Adrenal gland (tissue), 12 donors: ENCODE results near the gene METRNL. TPM values are rescaled to one million over a fixed set of nuclear protein-coding genes. Genes with fewer than 3 reads are reported as not detected.
A peak's percentile ranks its signal among the peaks of the same experiment; 100 is the strongest.

ENCODE experiments used
- DNase-seq, 7 donors: peaks; one replicate each; pipeline ENCODE4 v3.0.0-alpha.2; 2019 to 2020
- H3K27ac ChIP-seq, 5 donors: fragments of 200-600 bp; sonication (generic) in 4 of 5; 1 replicate in 3 of 5; 2 replicates in 2 of 5; pipeline versions ENCODE4 v1.5.1 to v1.8.0; 2016 to 2020; ENCODE audit warnings: mild to moderate bottlenecking in 1 of 5
- H3K27me3 ChIP-seq: fragments of 200-600 bp; 2 replicates; pipeline ENCODE4 v1.8.0; 2021
- H3K36me3 ChIP-seq, 2 donors: fragments of 200-600 bp; replicated peaks in 1 of 2; 1 replicate in 1 of 2; 2 replicates in 1 of 2; pipeline versions ENCODE4 v1.5.1 to v1.8.0; 2018 to 2022
- H3K4me1 ChIP-seq, 2 donors: fragments of 200-600 bp; replicated peaks in 1 of 2; 1 replicate in 1 of 2; 2 replicates in 1 of 2; pipeline versions ENCODE4 v1.5.1 to v1.8.0; 2018 to 2021
- H3K4me3 ChIP-seq, 4 donors: fragments of 200-600 bp; sonication (generic) in 3 of 4; one replicate each; pipeline ENCODE4 v1.5.1; 2016 to 2018
- H3K9me3 ChIP-seq, 3 donors: fragments of 200-600 bp; sonication (generic) in 1 of 3; replicated peaks in 1 of 3; 1 replicate in 2 of 3; 2 replicates in 1 of 3; pipeline versions ENCODE4 v1.5.1 to v1.8.0; 2016 to 2021
- CTCF ChIP-seq, 6 experiments: fragments of 450-650 bp in 4 of 6; fragments of 200-600 bp in 2 of 6; sonication (generic) in 1 of 6; IDR thresholded peaks; 1 replicate in 5 of 6; 2 replicates in 1 of 6; pipeline versions ENCODE4 v1.5.1 to v1.8.0; 2016 to 2021; ENCODE audit warnings: antibody characterized with exemption in 6 of 6, mild to moderate bottlenecking in 2 of 6, moderate library complexity in 1 of 6
- POLR2A ChIP-seq, 2 donors: fragments of 450-650 bp; IDR thresholded peaks; one replicate each; pipeline ENCODE4 v1.6.1; 2017; ENCODE audit warnings: antibody characterized with exemption in 2 of 2, mild to moderate bottlenecking in 2 of 2, moderate library complexity in 1 of 2
- WGBS, 4 donors: extraction: QIAGEN DNeasy Blood & Tissue Kit in 2 of 4; methylation state at CpG; one replicate each; pipeline versions ENCODE4 v1.1.5 to v1.1.7; 2013 to 2017; 5-methylcytosine and 5-hydroxymethylcytosine counted together
- intact Hi-C, 2 donors: fragments of 100-400 bp; cut with DNase I; formaldehyde crosslinking; loops; one replicate each; pipeline versions ENCODE4 v1.14.1 to v1.15.0; 2022 to 2023
- polyA plus RNA-seq, 3 donors: library from polyadenylated mRNA; stranded (reverse); fragments of 200-250 nt in 2 of 3; fragments of 350-450 nt in 1 of 3; fragmentation: Illumina TruSeq in 1 of 3; extraction: RNeasy Lipid Tissue Mini Kit (QIAGEN cat#74804) in 1 of 3; gene quantifications; one replicate each; pipeline ENCODE4 v1.2.3, GENCODE V29; 2013 to 2014
- total RNA-seq, 9 donors: library from RNA; depleted of rRNA in 4 of 9; stranded (reverse); fragments of >200 nt in 4 of 9; fragments of 120-200 nt in 1 of 9; fragmentation: NEBNext Ultra II Directional in 1 of 9; extraction: Animal tissue kit (Norgen Biotek cat#: 25700) in 1 of 9; gene quantifications; one replicate each; pipeline versions ENCODE4 v1.1.0 to v1.2.4, GENCODE V29; 2013 to 2023
- donor health status: healthy with polysubstance abuse.
- donor health status: Bipolar disorder and iron deficiency.
- donor health status: DM: yes; HTN: yes; CAD: no.
- donor health status: DM: no; HTN: no; CAD: no.
- donor health status: DM: no; HTN: no; CAD: no.
- donor health status: DM: yes; HTN: yes; CAD: no.

METRNL gene
- total and polyA plus RNA-seq, 12 donors: 1.9 to 72.7 (median 25.9) TPM

GRCh38 chr17:83077411-83077810 lies 2.0 kb upstream of the METRNL start:
- intact Hi-C loops: no loop called here
- no peak overlapping the region for H3K27ac ChIP-seq
- 75 to 83% (median 79%) methylated on average over 9 to 11 of the region's 11 CpGs for whole genome bisulfite sequencing, 4 donors

GRCh38 chr17:83077939-83078338 lies 1.5 kb upstream of the METRNL start:
- intact Hi-C loops: no loop called here
- Histone ChIP-seq H3K27ac (no peak overlapping the region), H3K9me3 (no peaks in the 10 kb centered on the region), H3K4me1 (peaks cover 0 to 19% of the 10 kb centered on the region in 2 donors), H3K4me3 (no peak overlapping the region), H3K27me3 (no peaks in the 10 kb centered on the region), H3K36me3 (no peaks in the 10 kb centered on the region)
- WGBS, 4 donors: 52 to 65% (median 55%) methylated on average over 4 to 7 of the region's 7 CpGs
- no peak for DNase-seq
- TF ChIP-seq POLR2A (IDR thresholded peaks at IDR 0.05): no peak
- no peak for TF ChIP-seq CTCF (IDR thresholded peaks at IDR 0.05)

More at GRCh38 chr17:83077411-83077810, 2.0 kb upstream of the METRNL start:
- H3K4me1 ChIP-seq: peaks cover 0 to 17% of the 10 kb centered on the region in 2 donors
- TF ChIP-seq POLR2A (IDR thresholded peaks at IDR 0.05) (no peak), CTCF (IDR thresholded peaks at IDR 0.05) (no peak)
- no peaks in the 10 kb centered on the region for H3K36me3 ChIP-seq
- no peaks in the 10 kb centered on the region for H3K27me3 ChIP-seq
- no peak overlapping the region for H3K4me3 ChIP-seq
- H3K9me3 ChIP-seq: no peaks in the 10 kb centered on the region
- DNase-seq: no peak

- no peaks in the 10 kb centered on the region for H3K36me3 ChIP-seq
- WGBS, 4 donors: 4 to 7% (median 7%) methylated on average over 6 to 93 of the region's 93 CpGs
- no peak for TF ChIP-seq POLR2A (IDR thresholded peaks at IDR 0.05)
- TF ChIP-seq CTCF (IDR thresholded peaks at IDR 0.05): no peak
- intact Hi-C loops: no loop called here
- H3K4me1 ChIP-seq: peaks cover 0 to 25% of the 10 kb centered on the region in 2 donors
- H3K9me3 ChIP-seq: no peaks in the 10 kb centered on the region
- peak in 1 of 7 donors; percentile 52 for DNase-seq
- H3K4me3 ChIP-seq: peak overlapping the region in 2 of 4 donors; percentile 58 to 94
- H3K27me3 ChIP-seq: no peaks in the 10 kb centered on the region
- peak overlapping the region in 3 of 5 donors; percentile 48 to 88 (median 69) for H3K27ac ChIP-seq
Observed at GRCh38 chr17:83078378-83079351, 744 bp upstream of the METRNL start.

- intact Hi-C loops: no loop called here
Observed at GRCh38 chr17:83079766-83080578, 563 bp downstream of the METRNL start.

More at GRCh38 chr17:83079766-83080578, 563 bp downstream of the METRNL start:
- H3K27ac ChIP-seq: peak overlapping the region in 3 of 5 donors; percentile 51 to 91 (median 68)
- peak overlapping the region in 2 of 4 donors; percentile 17 to 93 for H3K4me3 ChIP-seq
- H3K27me3 ChIP-seq: no peaks in the 10 kb centered on the region
- TF ChIP-seq CTCF (IDR thresholded peaks at IDR 0.05) (no peak), POLR2A (IDR thresholded peaks at IDR 0.05) (no peak)
- no peaks in the 10 kb centered on the region for H3K36me3 ChIP-seq
- no peaks in the 10 kb centered on the region for H3K9me3 ChIP-seq
- DNase-seq: no peak
- H3K4me1 ChIP-seq: peaks cover 0 to 25% of the 10 kb centered on the region in 2 donors
- WGBS, 4 donors: 0 to 1% (median 0%) methylated on average over 9 to 108 of the region's 127 CpGs
